HG03066 (cell line): ENCODE results near the gene OXSR1.
"Not testable (repeated sequence)": the region's sequence is repeated elsewhere in the genome, so short reads cannot be mapped to it uniquely, and the experiment has no call there.

ENCODE experiments used
- ATAC-seq: cut with Tn5 transposase; IDR thresholded peaks from one replicate; pipeline ENCODE4 v1.9.1; 2021; ENCODE audit warnings: low read depth; ENCODE audit not compliant: unreplicated experiment

The OXSR1 gene

DNA sequence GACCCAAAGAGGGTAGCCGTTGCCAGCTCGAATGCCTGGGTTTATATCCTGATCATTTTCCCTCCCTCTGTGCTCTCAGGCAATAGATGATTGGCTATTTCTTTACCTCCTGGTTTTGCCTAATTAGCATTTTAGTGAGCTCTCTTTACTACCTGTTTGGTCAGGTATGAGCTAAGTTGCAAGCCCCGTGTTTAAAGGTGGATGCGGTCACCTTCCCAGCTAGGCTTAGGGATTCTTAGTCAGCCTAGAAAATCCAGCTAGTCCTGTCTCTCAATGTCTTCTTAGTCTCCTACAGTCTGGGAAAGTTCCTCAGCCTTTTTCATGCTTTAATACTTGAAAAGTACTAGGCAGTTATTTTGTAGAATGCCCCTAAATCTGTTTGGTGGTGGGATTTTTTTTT, 131.7 kb downstream of the OXSR1 start:
- ATAC-seq, result not testable (repeated sequence)

DNA sequence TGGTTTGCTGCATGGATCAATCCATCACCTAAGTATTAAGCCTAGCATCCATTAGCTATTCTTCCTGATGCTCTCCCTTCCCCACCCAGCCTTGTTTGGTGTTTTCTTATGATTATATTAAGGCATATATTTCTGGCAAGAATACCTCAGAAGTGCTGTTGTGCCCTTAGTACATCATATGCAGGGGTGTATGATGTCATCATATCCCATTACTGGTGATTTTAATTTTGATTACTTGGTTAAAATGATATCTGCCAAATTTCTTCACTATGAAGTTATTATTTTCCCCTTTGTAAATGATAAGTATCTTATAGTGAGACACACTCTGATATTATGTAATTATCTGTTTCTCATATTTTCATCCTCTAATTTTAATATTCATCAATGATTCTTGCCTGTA, 132.2 kb downstream of the OXSR1 start:
- ATAC-seq, result no peak

DNA sequence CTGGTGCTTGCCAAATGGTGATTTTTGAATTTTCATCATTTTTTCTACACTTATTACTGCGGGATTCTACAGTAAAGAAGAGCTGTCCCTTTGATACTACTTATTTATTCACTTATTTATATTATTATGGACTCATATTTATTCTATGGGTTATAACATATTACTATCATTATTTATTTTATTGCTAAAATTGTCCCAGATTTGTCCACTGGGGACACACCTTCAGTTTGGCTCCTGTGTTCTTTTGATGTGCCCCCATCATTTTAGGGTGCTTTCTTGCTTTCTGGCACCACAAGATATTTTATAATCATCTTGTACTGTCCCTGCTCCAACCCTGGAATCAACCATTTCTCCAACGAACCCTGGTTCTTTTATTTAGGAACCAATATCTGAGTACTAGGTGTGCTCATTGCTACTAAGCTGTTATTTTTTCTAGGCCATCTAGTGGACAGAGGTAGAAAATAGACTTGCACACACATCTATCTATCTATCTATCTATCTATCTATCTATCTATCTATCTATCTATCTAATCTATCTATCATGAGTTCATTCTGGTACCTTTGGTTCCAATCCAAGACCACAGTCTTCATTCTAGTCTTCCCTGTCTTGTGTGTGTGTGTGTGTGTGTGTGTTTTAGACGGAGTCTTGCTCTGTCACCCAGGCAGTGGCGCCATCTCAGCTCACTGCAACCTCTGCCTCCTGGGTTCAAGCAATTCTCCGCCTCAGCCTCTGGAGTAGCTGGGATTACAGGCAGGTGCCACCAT, 132.8 kb downstream of the OXSR1 start:
- ATAC-seq, result no peak
